Hematopoietic multipotent progenitor cell treated with erythropoietin and hydrocortisone succinate and interleukin-3 and kit ligand, for 17 days (in vitro differentiated cells): Measurements from ENCODE around the gene MINDY4.

Source experiments
- DNase-seq: peaks from one replicate; pipeline ENCODE4 v3.0.0-alpha.2; 2015; ENCODE audit warnings: low spot score

Gene MINDY4

GRCh38 chr7:30855936-30856335 lies 84.7 kb downstream of the MINDY4 start:
- DNase-seq = no peak

GRCh38 chr7:30858576-30858975 lies 87.4 kb downstream of the MINDY4 start:
- DNase-seq = no peak

- DNase-seq = no peak
Observed at GRCh38 chr7:30859202-30859939, 88.2 kb downstream of the MINDY4 start.

GRCh38 chr7:30859940-30860496 lies 88.8 kb downstream of the MINDY4 start:
- no peak for DNase-seq

GRCh38 chr7:30861612-30862011 lies 90.4 kb downstream of the MINDY4 start:
- no peak for DNase-seq

GRCh38 chr7:30862995-30863705 lies 91.9 kb downstream of the MINDY4 start:
- no peak for DNase-seq

- no peak for DNase-seq
Observed at GRCh38 chr7:30863706-30864035, 92.5 kb downstream of the MINDY4 start.

- DNase-seq = no peak
Observed at GRCh38 chr7:30864101-30864500, 92.9 kb downstream of the MINDY4 start.

- no peak for DNase-seq
Observed at GRCh38 chr7:30865076-30865475, 93.9 kb downstream of the MINDY4 start.

GRCh38 chr7:30865821-30866220 lies 94.6 kb downstream of the MINDY4 start:
- DNase-seq = no peak

- no peak for DNase-seq
Observed at GRCh38 chr7:30866939-30867338, 95.7 kb downstream of the MINDY4 start.

GRCh38 chr7:30867483-30867882 lies 96.3 kb downstream of the MINDY4 start:
- DNase-seq = no peak

- no peak for DNase-seq
Observed at GRCh38 chr7:30869794-30870611, 98.8 kb downstream of the MINDY4 start.

GRCh38 chr7:30870821-30871518 lies 99.8 kb downstream of the MINDY4 start:
- no peak for DNase-seq

GRCh38 chr7:30871655-30872054 lies 100.4 kb downstream of the MINDY4 start:
- no peak for DNase-seq

GRCh38 chr7:30873207-30873606 lies 102.0 kb downstream of the MINDY4 start:
- no peak for DNase-seq

- DNase-seq = no peak
Observed at GRCh38 chr7:30873656-30874055, 102.4 kb downstream of the MINDY4 start.

- no peak for DNase-seq
Observed at GRCh38 chr7:30874656-30875302, 103.6 kb downstream of the MINDY4 start.

- no peak for DNase-seq
Observed at GRCh38 chr7:30877015-30877769, 106.0 kb downstream of the MINDY4 start.

GRCh38 chr7:30877993-30878392 lies 106.8 kb downstream of the MINDY4 start:
- DNase-seq = no peak
